Activated T-cell treated with anti-CD3 and anti-CD28 coated beads, Interleukin-2, amount 50 U/mL, for 1 hour (primary cell): ENCODE results near the gene LY86.

ENCODE experiments used
- DNase-seq: peaks from one replicate; pipeline ENCODE4 v3.0.0-alpha.2; 2020

LY86 gene

DNA sequence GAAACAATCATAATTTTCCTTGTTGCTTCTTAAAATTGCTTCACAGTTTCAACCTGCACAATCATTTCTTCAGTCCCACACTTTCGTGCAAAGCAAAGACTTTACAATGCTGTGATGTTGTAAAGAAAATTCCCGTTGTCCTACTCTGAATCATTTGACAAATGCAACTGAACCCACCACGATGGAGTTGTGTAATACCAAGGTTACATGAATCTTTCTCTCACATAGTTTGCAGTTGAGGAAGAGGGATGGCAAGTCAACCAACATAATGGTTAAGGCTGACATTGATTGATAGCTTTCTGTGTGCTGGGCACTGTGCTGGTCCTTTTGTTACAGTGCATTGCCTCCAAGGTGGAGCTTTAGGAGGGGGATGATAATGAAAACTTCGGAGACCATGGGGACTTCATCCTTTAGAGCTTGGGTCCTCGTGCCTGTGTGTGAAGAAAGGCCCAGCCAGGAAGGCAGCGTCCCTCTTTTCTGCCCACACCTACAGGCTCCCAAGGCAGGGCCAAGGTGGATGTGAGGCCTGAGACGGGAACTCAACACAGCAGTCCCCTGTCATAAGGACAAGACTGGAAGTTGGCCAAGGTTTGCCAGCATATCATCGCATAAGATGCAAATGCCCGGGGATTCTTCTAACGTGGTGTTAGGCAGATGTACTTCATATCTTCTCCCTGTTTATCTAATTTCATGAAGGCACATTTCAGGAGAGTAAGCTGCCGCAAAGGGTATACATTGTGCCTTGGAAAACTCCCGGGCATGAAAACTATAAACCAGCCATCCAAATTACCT lies 96.9 kb downstream of the LY86 start:
- no peak for DNase-seq

DNA sequence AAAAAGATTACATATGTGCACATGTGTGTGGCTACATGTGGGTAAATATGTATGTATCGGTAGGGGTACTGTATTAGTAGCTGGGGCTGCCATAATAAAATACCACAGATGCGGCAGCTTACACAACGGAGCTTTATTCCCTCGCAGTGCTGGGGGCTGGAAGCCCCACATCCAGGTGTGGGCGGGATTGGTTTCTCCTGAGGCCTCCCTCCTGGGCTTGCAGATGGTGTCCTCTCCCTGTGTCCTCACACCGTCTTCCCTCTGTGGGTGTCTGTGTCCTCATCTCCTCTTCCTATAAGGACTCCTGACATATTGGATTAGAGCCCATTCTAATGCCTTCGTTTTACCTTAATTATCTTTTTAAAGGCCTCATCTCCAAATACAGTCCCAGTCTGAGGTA lies 97.7 kb downstream of the LY86 start:
- DNase-seq, result no peak

DNA sequence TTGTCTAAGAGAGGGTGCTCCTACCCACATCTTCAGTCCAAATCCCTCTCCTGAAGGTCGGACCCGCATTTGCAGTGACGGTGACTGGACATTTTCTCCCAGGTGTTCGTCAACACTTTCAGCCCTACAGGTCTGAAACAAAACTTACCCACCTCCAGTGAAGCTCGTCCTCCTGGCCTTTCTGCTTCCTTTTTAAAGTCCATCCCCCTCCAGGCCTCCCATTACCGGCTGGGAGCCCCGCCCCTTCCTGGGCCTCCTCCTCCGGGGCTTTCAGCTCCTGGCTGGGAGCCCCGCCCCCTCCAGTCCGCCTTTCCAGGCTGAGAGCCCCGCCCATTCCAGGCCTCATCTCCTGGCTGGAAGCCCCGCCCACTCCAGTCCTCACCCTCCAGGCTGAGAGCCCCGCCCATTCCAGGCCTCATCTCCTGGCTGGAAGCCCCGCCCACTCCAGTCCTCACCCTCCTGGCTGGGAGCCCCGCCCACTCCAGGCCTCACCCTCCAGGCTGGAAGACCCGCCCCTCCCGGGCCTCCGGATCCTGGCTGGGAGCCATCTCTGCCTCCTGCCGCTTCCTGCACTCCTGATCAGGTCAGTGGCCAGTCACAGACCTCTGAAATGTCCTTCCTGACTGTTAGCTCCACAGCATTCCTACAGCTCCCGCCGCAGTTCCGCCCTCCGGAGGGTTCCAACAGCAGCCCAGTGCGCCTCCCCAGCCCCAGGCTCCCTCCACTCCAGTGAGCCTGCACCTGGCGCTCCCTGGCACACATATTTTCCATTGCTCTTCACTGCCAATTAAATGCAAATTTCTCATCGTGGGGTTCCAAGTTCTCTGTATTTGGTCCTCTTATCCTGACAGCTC lies 98.5 kb downstream of the LY86 start:
- DNase-seq, result peak; percentile 55

DNA sequence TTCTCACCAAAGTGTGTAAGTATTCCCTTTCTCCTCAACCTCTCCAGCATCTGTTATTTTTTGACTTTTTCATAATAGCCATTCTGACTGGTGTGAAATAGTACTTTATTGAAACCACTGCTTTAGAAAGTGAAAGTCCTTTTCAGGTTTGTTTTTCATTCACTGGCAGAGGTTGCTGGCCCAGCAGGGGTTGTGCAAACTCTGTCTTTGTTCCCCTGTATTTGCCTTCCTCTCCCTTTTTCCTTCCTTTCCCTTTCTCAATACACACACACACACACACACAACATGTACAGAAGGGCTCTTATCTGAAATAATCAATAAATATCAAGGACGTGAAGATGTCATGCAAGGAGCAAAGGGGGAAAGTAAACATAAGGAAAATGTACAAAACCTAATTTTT lies 99.8 kb downstream of the LY86 start:
- DNase-seq, result no peak

DNA sequence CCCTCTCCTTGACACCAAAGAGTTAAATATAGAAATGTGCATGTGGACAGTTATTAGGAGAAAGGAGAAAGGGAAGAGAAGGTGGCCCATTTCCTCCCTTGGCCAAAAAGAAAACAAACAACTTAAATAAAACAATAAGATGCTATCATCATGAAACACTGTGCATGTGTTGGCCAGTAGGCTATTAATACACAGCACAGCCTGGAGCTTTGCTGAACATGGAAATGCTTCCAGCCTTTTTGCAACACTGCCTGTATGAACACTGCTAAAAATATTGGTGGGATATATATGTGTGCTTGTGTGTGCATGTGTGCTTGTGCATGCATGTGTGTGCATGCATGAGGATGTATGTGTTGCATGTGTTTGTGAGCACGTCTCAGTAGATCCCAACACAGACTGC lies 100.4 kb downstream of the LY86 start:
- no peak for DNase-seq

DNA sequence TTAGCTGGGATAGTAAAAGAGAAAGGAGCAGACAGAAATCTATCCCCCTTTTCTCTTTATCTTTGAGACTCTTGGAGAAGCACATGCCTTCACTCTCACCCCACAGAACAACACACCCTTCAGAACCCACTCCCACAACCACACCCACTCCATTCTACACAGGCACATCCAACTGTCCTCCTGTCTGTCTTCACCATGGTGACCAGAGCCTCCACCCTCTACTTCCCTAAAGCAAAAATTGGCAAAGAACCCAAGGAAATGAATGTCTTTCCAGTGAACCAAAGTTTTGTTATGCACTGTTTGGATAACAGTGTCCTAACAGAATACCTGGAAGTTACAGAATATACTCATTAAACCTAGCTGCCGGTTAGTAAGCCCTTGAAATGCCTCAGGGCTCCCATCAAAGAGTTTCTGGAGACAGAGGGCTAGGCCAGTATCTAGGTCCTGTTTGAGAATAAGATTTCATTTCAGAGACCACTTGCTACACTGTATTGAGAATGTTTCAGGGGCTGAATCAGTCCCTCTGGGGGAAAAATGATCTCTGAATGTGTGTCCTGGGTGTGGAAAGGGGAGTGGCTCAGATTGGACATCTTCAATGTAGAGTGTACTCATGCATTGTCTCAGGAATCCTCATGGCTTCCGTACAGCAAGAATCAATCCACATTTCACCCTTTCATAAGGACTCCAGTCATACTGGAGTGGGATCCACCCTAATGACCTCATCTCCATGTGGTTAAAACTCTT lies 101.1 kb downstream of the LY86 start:
- no peak for DNase-seq

DNA sequence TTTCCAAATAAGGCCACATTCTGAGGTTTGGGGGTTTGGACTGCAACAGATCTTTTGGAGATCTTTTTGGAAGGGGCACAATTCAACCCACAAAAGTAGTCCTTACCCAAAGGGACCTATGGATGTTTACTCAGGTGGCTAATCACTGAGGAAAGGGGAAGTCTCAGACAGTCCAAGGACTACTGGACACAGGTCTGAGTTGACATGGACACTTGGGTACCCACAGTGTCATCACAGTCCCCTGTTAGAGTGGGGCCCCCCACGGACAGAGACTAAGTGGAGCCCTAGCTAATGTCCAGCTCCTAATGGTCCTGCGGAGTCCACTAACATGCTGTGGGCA lies 101.6 kb downstream of the LY86 start:
- DNase-seq, result no peak

DNA sequence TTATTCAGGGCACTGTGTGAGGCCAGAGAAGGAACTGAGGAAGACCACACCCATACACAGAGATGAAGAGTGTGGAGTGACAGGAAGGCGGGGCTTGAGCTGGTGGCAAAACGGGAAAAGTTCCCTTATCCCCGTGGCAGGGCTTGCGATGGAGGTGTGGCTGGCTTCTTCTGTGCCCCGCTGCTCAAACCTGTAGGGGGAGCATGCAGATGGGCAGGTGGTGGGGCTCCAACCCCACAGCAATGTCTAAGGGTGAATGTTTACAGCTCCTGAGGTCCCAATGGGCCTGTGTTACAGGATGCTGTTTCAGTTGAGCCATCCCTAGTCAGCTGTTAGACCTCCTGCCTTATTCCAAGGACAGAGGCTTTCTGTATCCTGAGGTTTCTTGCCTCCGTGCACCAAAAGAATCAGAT lies 105.9 kb downstream of the LY86 start:
- no peak for DNase-seq

DNA sequence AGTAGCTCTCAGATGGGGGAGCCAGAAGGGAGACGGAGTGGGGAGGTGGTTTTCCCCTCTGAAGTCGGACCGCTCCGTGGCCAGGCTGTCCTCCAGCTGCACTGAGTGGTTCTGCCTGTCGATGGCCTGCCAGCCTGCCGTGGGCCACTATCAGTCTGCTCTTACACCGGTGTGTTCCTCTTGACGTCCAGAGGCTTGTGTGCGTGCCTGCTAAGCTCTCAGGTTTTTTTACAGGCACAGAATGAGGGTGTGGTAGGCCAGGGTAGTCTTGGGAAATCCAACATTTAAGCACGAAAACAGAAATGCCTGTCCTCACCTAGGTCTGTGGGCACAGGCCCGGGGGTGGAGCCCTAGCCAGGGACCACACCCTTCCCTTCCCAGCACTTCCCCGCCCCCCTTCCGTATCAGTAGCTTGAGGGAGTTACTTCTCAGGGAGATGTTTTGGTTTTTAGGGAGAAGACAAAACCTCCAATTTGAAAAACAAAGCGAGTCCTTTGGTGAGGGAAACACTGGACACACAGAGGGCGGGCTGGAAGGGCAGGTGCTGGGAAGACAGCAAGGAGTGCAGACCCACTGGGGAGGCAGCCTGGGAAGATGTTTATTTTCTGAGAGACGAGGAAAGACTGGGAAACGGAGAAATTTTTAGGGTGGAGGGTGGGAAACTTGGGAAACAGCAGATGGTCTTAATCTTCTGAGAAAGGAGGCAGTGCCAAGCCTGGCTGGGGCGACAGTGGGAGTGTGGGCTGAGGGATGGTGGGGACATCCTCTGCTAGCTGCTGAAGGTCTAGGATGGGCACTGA lies 106.5 kb downstream of the LY86 start:
- DNase-seq, result no peak

DNA sequence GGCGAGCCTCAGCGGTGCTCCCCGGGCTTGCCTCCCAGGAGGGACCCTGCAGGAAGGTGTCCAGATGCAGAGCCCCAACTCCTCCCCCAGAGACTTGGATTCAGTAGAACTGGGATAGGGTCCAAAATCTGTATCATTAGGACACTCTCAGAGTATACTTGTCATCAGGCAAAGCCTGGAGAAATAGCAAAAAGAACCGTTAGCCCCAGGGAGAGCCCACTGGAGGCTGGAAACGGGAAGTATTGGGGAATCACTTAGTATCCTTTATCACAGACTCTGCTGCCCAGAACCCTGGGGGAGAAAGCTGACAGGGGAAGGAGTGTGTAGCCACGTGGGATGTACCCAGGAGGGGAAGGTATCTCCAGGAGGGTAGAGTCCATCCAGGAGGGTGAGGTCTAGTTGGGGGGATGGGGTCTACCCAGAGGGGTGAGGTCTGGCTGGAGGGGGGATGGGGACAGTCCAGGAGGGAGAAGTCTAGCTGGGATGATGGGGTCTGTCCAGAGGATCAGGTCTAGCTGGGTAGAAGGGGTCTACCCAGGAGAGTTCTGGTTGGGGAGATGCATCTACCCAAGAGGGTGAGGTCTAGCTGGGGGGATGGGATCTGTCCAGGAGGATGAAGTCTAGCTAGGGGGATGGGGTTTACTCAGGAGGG lies 107.2 kb downstream of the LY86 start:
- DNase-seq, result no peak

DNA sequence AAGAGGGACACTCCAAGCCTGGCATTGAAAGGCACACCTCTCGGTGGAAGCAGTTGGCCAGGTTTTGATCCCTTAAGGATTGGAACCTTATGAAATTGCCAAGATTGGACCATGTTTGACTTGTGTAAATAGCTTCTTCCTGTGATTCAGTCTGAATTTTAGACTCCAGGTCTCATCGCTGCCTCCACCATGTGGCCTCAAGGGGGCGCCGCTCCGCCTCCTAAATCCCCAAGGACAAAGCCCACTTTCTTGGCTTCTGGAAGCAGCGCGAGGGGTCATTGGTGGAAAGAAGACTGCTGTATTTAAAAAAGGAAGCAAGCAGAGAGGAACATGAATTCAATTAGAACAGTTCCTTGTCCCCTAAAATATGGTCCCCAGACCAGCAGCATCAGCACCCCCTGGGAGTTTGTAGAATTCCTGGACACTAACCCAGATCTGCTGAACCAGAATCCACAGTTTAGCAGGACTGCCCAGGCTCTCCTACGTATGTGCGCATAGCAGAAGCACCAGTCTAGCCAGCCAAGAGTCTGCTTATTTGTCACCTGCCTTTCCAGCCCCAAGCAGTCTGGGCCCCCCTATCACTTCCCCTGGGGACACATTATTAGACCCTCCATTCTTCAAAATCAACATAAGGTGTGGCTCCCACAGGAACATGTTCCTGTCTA lies 108.5 kb downstream of the LY86 start:
- DNase-seq, result no peak

DNA sequence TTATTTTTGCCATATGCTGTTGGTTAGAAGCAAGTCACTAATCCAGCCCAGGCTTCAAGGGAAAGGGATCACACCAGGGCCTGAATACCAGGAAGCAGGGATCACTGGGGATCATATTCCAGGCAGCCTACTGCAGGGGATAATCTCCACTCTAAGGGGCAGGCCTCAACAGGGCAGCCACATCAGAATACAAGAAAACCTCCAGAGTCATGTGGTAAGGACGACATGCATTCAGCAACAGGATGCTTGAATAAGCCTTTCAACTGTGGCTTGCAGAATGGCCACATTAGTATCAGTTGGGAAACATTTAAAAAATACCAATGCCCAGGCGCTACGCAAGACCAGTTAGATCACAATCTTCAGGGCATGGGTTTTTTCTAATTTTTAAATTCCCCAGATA lies 109.1 kb downstream of the LY86 start:
- no peak for DNase-seq

DNA sequence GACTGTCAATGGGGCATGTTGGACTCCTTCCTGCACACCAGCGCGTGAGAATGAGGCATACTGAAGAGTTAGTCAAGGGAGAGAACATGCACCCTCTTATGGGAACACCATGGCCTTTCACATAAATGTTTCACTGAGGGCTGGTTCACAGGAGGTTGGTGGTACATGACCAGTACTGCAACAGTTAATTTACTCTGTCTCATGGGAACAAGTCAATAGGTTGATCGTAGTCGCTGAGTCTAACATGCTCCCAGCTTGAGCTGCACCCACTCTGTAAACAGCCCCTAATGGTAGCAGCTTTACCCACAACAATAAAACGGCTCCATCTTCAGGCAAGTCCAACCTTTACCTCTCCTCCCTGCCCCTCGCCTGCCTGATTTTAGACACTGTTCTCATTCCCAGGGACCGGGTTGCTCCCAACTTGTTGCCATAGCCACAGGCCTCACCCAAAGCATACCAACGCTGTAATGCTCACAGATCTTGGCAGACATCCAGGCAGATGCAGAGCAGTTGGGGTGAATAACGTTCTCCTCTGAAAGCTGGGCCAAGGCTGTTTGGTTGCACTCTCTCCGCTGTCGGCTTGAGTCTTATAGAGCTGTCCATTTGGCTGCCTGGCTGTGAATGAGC lies 111.3 kb downstream of the LY86 start:
- DNase-seq, result no peak

DNA sequence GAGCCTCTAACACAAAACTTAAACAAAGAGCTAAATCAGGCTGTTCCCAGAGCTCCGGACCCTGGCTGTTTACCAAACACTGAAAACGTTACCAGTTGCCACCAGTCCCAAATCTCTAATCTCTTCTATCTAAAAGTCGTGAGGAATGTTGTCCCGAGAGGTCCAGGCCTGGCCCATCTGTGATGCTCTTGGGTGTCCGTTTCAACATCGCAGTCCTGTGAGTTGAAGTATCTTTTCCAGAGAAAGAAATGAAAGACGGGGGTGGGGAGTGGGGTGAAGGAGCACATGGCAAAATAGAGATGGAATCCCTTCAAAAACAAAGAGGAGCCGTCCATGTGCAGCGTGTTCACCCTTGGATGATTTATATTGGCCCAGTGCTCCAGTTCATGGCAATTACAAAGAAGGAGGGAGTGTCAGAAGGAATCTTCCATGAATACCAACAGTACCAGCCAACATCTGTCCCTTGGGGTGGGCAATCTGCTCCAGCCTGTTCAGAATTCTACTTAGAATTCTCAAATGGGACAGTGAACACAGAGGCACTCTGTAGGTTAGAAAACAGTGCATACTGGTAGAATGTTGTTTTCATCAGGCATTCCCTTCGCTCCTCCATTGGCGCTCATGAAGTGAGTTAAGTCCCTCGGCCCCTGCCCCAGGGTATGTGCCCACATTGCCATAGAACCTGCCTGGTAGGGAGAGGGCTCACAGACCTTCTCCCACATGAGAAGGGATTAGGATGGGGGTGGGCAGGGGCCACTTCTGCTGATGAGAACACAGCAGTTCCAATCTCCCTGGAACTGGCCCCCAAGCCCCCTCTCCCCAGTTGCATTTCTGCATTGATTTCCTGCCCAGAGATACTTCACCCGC lies 112.1 kb downstream of the LY86 start:
- DNase-seq, result no peak

DNA sequence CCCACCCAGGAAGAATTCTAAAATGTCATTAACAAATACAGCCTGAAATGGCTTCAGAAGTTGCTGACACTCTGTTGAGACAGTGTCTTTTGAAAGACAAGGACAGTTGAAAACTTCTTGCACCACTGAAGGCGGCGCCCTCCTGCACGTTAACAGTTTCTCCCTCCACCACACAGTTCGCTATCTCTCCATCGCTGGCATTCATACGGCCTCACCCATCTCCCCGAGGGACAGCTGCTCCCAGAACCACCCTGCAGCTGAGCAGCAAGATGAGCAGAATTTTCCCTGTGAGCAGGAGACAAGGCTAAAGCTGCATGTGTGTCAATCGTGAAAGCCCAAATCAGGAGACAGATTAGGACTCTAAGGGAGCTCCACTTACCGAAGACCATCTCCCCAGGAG lies 113.3 kb downstream of the LY86 start:
- no peak for DNase-seq

DNA sequence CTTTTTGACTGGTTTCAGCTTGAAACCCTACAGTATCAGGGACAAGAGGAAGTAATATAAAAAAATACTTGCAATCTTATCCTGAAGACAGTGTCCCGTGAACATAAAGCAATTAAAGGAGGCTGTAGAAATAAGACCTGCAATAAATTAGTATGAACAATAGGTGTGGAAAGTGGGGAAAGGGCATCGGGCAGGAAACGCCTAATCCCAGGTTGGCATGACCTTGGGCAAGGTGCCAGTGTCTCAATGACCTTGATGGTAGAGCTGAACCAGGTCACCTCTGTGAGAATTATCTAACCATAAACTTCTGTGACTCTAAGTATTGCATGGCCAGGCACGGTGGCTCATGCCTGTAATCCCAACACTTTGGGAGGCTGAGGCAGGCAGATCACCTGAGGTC lies 115.2 kb downstream of the LY86 start:
- no peak for DNase-seq
